ENCODE measurements around the gene CHCHD6.
A peak's percentile ranks its signal among the peaks of the same experiment; 100 is the strongest.

Gene CHCHD6

DNA sequence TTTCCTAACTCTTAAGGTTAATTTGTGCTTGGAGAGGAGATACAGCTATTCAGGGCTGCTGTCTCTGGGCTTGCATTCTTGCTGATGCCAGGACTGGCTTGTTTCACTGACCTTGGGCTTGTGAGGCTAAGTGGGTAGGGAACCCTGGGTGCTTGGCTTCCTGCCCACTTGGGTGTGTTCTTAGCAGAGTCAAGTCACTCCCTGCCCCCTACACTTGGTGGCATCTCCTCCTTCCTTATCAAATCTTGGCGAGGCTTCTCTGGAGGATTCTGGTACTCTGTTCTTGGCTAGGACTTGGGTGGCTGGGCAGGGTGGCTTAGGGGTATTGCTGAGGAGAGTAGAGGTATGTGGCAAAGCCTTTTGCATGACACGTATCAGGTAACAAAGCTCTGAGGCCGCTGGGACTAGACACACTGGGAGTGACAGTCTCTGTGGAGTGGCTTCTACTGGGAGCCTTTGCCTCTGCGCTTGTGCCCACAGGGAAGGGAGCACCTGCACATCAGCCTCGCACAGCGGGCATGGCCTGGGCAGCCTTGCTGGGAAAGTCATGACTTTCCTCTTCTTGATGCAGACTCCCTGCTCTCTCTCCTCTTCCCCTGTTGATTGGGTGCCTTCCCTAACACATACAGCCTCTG is 41.8 kb downstream of the CHCHD6 start:
- DNase-seq: no peak

DNA sequence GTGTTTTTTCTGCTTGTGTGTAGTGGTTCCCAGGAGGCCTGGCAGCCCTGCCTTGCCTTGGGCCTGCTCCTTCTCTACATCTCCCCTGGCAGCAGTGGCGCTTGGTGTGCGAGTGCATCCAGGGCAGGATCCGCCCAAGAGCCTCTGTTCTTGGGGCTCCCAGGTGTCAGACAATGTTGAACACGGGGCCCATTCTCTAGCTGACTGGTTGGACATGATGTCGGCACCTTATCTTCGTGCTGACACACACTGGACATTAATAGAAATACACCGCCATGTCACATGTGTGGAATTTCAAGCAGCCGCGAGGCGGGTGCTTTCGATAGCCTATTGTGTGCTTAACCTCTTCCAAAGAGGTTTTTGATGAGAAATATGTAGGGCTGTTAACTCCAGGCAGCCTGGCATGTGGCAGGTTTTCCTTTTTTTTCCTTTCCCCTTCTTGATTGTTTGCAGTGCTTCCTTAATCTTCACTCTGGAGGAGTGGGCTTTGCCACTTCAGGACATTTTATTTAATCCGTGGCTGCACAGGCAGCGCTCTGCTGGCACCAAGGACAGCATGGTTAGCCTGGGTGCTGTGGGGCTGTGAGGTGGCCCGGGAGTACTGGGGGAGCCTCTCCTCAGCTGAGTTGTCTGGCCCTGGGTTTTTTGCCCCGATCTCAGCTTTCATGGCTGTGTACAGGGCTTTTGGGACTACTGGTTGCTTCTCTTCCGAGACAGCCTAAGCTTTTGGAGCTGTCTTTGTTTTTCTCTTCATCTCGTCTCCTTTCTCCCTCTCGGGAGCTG is 42.5 kb downstream of the CHCHD6 start:
- no peak for DNase-seq

DNA sequence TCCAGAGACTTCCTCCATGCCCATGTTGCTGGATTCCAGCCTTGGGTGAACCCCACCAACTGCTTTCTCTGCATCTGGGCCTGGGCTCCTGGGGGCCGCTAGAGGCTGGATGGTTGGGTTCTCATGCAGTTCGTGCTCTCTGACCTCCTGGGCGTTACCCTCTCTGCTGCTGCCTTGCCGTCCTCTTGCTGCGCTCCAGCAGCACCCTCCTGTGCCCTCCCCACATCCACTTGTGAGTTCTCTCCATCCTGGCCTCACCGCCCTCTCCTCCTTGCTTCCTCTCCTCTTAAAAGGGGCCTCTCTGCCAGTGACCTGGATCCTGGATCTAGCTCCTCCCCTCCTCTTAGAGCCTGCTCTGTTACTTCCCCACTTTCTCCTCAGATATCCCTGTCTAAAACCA is 43.7 kb downstream of the CHCHD6 start:
- no peak for DNase-seq

DNA sequence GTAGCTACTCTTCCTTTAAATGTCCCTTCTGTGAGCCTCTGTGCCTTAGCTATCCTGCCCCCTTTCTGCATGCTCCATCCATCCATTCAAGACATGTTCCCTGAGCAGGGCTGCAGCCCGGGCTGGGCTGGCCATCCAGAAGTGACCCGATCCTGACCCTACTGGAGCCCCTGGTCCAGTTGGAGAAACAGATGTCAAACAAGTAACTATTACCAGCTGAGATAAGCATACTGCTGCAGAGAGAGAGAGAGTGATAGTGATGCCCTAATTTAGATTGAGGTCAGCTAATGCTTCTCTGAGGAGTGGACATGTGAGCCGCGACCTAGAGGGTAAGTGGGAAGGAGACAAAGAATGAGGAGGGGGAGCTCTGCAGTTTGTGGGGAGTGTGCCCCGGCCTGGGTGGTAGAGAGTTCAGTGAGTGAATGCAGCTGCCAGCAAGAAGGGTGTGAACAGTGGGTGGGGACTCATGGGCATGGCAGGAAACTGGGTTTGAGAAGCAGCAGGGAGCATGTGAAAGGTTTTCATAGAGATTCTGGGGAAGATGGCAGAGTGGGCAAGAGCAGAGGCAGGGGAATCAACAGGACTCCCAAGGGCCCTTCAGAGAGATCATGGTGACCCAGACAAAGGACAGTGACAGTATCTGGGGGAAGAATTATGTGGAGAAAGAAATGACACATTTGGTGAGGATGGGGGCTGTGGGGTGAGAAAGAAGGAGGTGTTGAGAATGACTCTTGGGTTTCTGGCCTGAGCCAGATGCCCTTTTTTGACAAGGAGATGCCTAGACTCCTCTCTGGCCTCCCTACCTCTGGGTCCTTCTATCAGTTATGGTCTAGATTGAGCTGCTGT is 44.9 kb downstream of the CHCHD6 start:
- DNase-seq: no peak

DNA sequence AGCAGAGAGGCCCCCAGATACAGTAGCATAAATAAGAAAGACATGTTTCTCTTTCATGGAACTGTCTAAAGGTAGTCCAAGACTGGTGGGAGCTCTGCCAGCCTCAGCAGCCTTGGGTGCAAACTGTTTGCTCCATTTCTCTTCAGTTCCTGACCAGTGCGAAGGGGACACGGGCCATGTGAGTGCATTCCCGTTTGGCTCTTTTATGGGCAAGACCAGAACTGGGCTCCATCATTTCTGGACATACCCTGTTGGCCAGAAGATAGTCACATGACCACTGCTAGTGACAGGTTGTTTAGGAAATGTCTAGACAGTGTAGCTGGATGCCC is 45.5 kb downstream of the CHCHD6 start:
- DNase-seq: no peak

DNA sequence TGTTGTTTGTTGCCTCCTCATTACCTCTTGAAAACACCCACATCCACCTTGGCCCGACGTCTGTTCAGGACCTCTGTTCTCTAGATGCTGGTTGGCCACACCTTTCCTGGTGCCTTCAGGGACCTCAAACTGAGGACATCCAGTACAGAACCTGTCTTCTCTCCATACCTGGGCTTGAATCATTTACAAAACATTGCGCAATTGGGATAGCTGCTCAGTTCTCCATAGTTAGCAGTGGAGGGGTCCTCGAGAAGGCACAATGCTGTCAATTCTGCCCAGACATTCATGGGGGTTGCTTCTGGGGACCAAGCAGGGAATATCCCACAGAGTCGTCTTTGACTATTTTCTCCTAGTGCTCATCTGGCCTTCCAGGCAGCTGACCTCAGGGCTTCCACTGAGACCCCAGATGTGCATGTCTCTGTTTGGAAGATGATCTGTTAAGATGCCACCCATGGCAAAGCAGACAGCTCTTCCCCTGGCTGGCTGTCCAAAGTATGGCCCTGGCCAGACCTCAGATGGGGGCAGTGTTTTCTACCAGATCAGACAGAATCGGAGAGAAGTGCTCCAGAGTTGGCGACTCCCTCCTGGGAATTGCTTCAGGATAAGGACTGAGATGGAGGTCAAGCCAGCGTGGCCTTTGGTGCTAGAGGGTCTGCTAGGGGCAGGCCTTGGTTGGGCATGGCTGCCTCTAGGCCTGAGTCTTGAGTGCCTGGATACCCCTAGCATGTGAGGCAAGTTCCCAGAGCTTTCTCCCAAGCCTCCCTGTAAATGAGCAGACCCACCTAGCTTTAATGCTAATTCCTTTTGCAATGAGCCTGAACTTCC is 46.1 kb downstream of the CHCHD6 start:
- DNase-seq: no peak

DNA sequence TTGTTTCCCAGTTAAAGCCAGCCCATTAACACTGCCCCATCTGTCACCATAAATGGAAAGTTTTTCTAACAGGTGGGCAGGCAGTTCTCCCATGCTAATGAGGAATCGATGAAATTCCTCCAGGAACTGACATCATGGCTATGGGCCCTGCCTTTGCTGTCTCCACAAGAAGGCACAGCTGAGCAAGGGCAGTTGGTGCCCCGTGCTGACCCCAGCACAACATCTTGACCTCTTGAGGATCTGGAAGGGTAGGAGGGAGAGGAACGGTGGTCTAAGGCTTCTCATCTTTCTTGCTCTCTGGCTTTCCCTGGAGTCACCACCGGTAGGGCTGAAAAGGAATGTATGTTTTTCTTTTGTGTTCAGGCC is 46.7 kb downstream of the CHCHD6 start:
- DNase-seq: no peak

DNA sequence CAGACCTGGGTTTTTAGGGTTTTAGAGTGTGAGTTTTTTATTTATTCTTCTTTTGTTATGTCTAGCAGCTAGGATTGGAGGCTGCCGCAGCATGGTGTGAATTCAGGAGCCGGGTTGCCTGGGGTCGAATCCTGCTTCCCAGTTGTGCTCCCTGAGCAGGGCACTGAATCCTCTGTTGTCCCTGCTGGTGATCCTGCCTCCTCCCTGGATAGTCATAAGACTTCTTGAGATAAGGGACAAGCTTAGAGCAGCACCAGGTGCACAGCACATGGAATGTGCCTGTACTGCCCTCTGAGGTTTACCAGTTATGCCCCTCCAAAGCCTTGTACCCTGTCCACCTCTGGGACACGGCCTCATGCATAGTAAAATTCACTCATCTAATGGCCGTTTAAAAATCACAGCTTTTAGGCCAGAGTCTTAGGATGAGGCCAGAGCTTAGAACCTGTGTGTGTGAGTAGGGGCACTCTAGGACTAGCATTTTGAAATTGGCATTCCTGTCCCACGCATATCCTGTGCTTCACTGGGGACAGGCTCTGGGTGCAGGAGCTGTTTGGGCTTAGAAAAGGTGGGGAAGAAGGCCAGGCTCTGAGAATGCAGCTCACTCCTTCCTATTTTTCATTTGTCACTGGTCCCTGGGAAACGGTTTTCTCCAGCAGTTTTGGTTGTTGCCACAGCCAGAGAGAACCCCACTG is 47.7 kb downstream of the CHCHD6 start:
- no peak for DNase-seq

DNA sequence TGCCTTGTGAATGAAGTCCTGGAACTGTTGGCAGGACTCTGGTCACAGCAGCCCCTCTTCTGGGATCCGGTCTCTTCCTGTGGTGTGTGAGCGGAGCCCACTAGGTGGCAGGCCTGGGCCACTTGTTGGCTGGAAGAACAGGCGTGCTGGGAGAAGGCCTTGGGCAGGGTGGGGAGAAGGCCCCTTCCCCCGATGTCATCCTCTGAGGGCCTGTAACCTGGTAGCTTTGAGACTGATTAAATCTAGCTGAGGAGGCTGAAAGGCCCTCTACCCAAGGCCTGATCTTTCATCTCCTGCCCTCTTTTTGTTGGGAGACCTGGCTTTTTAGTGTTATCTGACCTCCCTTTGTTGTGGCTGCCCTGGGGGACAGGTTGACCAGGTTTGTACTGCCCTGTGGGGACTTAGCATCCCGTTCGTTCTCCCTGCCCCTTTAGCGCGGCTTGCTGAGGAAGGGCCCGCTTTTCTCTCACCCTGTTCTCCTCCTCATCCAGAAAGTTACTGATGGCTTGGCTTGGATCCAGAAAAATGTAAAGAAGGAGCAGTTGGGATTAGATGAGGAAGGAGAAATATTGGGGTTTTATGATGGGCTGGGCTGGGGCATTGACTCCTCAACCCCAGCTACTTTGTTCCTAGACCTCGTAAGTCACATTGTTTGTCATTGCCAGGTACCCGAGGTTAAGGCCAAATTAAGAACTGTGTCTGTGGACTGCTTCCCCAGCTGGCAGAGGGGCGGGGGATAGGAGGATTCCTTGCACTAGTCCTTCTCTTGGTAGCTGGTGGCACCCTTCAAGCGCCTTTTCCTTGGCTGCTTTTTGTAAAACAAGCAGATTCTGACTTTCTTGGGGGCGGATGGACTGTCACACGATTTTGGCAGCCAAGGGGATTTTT is 48.5 kb downstream of the CHCHD6 start:
- DNase-seq: peak in 2 of 5 experiments; percentile 2 to 62

DNA sequence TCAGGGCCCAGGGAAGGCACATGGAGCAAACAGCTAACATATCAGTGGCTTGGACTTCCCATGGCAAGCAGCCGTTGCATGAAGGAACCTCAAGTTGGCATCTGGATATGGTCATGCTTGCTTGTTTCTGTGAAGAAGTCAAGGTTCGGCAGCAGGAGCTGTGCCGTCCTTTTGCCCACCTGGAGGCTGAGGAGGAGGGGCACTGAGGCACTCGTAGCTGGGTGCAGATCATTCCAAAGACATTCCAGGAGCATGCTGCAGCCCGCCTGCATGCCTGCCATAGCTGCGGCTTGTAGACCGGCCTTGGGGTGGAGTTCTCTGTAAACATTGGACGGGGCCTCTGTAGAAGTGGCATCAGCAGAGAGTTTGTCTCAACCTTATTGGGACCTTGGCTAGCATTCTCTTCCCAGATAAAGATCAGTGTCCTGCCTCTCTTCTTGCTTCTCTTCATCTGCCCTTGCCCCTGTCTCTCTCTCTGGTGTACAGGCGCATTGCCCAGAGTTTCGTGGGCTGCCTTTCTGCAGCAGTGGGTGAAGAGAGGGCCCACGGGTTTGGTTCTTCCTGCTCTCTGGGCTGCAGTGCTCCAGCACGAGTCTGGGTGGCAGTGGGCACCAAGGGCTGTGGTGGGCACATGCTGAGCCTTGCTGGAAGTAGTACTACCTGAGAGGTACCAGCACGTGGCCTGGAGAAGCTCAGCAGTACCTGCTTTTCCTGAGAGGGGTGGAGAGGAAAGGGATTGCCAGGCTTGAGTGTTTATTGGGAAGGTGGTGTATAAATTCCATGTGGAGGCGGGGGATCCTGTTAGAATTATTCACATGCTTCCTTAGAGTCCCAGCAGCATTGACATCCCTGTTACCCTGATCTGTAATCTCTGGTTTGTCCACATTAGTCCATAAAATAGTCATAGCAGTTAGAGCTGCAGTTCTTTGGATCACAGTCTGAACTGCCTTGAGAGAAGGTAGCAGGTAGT is 49.4 kb downstream of the CHCHD6 start:
- no peak for DNase-seq

DNA sequence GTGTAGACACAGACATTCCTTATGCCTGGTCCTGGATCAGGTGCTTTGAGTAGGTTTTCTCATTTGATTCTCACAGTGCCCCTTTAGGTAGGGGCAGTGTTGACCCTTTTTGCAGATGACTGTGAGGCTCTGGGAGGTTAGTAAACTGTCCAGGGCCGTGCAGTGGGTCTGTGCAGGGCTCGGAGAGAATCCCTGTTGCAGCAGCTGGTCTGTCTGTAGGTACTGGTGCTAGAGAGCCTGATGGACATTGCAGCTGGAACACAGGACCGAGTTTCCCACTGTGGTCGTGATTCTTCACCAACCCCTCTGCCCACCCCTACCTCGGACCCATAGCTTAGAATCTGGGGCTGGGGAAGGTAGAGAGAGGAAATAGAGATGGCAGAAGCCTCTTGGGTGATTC is 51.8 kb downstream of the CHCHD6 start:
- no peak for DNase-seq

DNA sequence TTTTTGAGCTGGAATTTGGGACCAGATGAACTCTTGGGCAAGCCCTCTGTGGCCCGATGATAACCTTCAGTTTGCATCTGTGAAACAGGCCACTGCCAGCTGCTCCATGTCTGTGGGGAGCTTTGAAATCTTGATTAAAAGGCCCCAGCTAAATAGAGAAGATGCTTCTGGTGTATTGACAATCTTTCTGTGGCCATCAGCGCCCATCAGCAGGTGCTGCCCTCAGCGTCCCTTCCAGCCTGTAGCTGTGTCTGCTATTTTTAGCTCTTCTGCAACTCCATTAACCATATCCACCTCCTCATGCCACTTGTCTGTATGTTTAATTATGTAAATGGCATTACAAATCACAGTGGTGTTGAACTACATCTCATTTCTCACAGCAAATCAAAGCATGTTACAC is 54.0 kb downstream of the CHCHD6 start:
- DNase-seq: no peak

DNA sequence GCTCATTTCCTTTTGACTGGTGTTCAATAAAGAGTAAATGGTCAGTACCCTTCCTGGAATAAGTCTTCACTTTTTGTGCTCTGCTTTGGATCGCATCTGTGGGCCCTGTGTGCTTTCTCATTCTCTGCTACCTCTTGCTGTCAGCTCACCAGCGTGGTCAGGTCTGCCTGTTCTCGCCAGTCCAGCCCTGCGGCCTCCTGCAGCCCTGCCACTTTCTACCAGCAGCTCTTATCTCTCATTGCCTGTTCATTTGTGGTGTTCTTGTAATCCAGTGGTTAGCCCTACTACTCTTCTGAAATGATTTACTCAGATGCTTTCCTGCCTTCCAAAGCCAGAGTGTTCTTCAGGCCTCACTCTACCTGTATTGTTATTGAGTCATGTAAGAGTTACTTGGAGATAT is 54.8 kb downstream of the CHCHD6 start:
- DNase-seq: no peak

DNA sequence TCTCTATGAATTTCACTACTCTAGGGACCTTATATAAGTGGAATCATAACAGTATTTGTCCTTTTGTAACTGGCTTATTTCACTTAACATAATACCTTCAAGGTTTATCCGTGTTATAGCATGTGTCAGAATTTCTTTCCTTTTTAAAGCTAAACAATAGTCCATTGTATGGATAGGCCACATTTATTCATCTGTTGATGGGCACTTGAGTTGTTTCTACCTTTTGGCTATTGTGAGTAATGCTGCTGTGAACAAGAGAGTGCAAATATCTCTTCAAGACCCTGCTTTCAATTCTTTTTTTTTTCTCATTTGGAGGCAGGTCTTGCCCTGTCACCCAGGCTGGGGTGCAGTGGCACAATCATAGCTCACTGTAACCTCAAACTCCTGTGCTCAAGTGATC is 56.5 kb downstream of the CHCHD6 start:
- no peak for DNase-seq

DNA sequence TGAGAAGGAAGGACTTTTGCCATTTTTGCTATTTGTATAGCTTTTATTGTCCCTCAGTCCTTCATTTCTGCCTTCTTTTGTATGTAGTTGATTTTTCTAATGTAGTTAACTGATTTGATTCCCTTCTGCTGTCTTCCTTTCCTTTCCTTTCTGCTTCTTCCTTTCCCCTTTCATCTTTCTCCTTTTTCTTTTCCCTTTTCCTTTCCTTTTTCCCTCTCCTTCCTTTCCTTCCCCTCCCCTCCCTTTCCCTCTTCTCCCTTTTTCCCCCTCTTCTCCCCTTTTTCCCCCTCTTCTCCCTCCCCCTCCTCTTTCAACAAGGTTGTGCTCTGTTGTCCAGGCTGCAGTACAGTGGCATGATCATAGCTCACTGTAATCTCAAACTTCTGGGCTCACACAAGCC is 59.0 kb downstream of the CHCHD6 start:
- DNase-seq: no peak

DNA sequence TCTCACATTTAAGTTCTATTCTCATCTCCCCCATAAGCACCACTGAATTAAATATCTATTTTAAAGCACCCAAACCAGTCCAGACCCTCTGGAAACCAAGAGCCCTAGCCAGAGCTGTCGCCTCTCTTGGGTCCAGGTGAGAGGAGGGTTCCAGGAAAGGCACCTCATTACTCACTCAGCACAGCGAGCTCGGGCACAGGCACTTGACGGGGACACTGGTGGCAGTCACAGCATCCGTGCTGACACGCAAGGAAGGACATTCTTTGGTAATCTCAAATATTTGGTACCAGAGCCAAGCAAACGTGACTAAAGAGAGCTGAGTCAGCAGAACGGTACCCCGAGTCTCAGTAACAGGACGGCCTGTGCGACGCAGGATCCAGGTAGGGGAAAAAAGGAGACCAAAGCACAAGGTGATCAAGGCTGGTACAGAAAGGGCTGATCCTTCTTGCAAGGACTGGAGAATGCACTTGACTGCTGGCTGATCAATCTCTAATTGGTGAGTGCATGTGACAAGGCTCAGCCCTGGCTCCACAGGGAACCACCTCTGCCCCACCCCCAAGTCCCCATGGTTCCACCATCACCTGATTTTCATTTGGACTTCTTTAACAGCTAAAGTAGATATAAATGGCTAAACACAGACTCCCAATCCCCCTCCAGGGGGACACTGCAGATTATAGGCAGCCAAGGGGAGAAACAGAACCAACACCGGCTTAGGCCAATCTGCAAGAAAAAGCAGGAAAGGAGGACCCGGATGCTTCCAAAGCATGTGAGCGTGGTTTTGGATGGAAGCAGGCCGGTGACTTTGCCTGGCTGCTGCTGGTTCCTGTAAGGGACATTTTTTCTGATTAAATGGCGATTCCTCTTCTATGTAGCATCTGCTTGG is 61.4 kb downstream of the CHCHD6 start:
- DNase-seq: no peak

DNA sequence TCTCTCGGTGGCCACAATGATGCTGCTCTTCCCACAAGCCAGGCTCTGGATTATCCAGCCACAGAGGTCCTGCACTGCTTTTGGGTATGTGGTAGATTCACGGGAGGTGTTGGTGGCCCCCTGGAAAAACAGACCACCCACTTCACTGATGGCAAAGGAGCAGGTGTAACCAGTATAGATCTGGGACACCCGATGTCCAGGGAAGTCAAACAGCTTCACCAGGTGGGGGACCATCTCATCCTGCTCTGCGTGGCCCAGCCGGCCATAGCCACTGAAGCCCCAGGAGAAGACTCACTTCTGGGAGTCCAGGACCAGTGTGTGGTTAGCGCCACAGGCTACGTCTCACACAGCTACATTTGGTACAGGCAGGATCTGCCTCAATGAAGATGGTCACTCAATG is 62.6 kb downstream of the CHCHD6 start:
- DNase-seq: no peak

DNA sequence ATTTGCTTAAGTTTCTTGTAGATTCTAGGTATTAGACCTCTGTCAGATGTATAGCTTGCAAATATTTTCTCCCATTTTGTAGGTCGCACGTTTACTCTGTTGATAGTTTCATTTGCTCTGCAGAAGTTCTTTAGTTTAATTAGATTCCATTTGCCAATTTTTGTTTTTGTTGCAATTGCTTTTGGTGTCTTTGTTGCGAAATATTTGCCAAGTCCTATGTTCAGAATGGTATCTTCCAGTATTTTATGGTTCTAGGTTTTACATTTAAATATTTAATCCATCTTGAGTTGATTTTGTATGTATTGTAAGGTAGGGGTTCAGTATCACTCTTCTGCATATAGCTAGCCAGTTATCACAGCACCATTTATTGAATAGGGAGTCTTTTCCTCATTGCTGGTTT is 64.9 kb downstream of the CHCHD6 start:
- DNase-seq: no peak

DNA sequence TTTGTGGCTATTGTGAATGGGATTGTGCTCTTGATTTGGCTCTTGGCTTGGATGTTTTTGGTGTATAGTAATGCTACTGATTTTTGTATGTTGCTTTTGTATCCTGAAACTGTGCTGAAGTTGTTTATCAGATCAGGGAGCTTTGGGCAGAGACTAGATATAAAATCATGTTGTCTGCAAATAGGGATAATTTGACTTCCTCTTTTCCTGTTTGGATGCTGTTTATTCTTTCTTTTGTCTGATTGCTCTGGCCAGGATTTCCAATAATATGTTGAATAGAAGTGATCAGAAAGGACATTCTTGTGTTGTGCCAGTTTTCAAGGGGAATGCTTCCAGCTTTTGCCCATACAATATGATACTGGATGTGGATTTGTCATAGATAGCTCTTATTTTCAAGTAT is 66.1 kb downstream of the CHCHD6 start:
- no peak for DNase-seq
